ENCODE data around the gene MROH2A.

Gene MROH2A

DNA sequence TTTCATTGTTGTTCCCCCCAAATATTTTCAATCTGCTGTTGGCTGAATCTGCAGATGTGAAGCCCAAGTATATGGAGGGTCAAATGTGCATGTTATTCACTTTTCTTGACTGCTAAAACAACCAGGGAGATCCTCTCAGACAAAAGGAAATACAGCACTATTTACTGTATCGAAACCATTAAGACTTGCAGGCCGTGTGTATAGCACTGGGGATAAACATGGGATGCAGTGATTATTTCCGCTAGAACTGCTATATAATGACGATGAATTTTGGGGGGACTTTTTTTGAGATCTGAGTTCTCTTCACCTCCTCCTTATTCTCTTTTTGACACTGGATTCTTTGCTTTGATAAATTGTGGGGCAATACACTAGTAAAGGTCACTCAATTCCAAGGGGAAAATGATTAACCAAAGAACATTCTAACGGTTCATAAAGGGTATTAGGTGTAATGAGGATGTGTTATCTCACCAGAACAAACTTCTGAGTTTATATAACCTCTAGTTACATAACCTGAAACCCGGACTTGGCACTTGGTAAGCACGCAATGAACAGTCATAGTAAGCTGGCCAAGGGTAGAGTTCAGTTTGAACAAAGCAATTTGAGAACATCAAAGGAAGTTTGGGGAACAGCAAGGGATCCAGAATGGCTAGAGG, 21.6 kb upstream of the MROH2A start:
- Mint-ChIP-seq H3K27me3 (peaks cover 3% of the 10 kb centered on the region), H3K4me1 (no peaks in the 10 kb centered on the region), H3K36me3 (no peaks in the 10 kb centered on the region), H3K27ac (no peak overlapping the region), H3K9me3 (peaks cover 1% of the 10 kb centered on the region), H3K4me3 (no peak overlapping the region)
- CTCF ChIA-PET, result no interaction called here
- DNase-seq, result no peak

DNA sequence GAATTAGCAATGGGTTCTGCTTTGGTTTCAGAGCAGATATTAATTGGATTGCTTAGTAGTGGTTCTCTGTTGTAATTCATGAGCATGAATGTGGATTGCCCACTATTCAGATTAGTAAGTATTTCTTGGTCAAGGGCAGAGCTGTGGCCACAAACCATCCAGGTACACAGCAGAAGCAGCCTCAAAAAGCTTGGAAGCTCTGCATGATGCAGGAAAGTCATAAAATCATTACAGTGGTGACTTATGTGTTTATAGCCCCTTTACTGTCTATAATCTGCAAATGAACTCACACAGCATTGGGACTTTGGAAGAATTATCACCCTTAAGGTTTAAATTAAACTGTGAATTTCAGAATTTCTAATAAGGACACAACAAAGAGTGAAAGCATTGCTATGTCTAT, 20.0 kb upstream of the MROH2A start:
- Mint-ChIP-seq H3K4me1 (no peaks in the 10 kb centered on the region), H3K9me3 (no peaks in the 10 kb centered on the region), H3K36me3 (no peaks in the 10 kb centered on the region), H3K27ac (no peak overlapping the region), H3K27me3 (no peaks in the 10 kb centered on the region), H3K4me3 (no peak overlapping the region)
- CTCF ChIA-PET, result no interaction called here
- DNase-seq, result no peak

DNA sequence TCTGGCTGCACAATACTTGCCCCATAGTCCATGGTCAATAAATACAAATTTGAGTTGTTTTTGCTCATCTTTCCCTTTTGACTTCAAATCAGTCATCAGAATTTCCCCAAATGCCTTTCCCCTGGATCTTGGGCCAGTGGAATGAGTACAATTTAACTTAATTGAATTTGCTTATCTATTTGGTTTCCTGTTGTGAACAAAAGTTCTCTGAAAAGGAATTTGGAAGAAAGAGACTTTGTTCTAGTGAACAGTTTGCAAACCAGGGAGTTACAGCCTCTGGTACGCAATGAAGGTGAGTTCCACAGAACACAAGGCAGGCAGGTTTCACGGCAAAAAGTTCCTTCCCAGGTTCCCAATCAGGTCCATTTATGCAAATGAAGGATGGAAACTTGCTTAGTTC, 19.3 kb upstream of the MROH2A start:
- Mint-ChIP-seq H3K27ac (no peak overlapping the region), H3K27me3 (peaks cover 4% of the 10 kb centered on the region), H3K36me3 (no peaks in the 10 kb centered on the region), H3K4me3 (no peak overlapping the region), H3K4me1 (no peaks in the 10 kb centered on the region), H3K9me3 (no peaks in the 10 kb centered on the region)
- CTCF ChIA-PET, result no interaction called here
- no peak for DNase-seq

DNA sequence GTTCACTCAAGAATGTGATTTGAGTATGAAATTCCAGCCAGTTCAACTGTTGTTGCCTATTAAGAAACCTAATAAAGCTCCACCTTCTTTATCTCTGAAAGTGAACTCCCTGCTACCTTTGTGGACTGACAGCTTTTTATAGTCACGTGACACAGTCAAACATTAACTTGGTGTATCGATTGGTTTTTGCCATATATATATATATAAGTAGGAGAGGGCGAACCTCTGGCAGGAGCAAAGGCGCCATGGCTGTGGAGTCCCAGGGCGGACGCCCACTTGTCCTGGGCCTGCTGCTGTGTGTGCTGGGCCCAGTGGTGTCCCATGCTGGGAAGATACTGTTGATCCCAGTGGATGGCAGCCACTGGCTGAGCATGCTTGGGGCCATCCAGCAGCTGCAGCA, 18.1 kb upstream of the MROH2A start, which contains the start of gene UGT1A1:
Gene UGT1A1 (plus strand): TSS at position 228 of the 400 bp plus-strand sequence. CDS start 18 bp downstream, at position 246.
- H3K9me3 Mint-ChIP-seq, result no peaks in the 10 kb centered on the region
- no peaks in the 10 kb centered on the region for H3K4me1 Mint-ChIP-seq
- H3K27me3 Mint-ChIP-seq, result peaks cover 15% of the 10 kb centered on the region
- no peak within 1 kb of the TSS for H3K4me3 Mint-ChIP-seq
- CTCF ChIA-PET, result no interaction called here
- H3K36me3 Mint-ChIP-seq, result no peaks in the 10 kb centered on the region
- DNase-seq, result no peak
- H3K27ac Mint-ChIP-seq, result no peak within 1 kb of the TSS

DNA sequence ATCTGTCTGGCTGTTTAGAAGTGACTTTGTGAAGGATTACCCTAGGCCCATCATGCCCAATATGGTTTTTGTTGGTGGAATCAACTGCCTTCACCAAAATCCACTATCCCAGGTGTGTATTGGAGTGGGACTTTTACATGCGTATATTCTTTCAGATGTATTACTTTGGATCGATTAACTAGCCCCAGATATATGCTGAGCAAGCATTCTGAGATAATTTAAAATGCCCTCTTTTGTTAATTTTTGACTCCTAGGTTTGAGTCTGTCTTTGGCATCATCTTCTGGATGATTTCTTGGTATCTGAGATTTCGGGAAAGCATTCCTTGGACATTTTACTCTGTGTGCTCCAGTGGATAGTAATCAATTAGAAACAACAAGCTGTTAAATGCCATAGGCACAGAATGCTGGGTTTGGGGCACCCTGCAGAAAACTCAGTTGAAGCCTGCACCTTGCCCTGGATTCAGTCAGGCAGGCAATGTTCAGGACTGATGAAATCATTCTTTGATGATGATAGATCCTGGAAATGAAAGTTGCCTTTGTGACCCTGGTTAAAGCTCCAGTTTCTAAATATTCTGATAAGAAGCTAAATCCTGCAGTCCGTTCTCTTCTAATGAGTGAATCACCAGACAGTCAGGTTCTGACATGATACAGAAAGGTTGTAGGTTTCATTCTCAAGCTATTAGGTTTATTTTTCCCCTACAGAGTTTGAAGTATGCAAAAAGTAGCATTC, 16.9 kb upstream of the MROH2A start:
- H3K4me3 Mint-ChIP-seq, result no peak overlapping the region
- CTCF ChIA-PET, result no interaction called here
- no peaks in the 10 kb centered on the region for H3K4me1 Mint-ChIP-seq
- DNase-seq, result no peak
- peaks cover 15% of the 10 kb centered on the region for H3K27me3 Mint-ChIP-seq
- no peaks in the 10 kb centered on the region for H3K9me3 Mint-ChIP-seq
- H3K27ac Mint-ChIP-seq, result no peak overlapping the region
- no peaks in the 10 kb centered on the region for H3K36me3 Mint-ChIP-seq

DNA sequence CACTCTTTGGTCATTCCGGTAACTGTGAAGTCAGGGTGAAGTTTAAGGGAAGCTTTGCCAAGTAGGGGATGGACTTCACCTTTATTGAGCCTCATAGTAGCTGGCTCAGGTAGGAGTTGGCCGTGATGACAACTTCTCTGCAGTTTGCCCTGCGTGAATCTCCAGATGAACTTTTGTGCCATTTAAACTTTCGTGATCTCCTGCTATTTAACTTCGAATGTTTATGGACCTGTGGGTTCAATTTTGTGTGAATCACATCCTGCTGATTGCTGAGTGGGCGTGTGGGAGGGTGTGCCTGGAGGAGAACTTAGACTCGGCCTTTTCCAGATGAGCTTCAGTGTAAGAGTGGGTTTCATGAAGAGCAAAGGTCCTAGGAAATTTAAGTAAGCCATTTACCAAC, 13.9 kb upstream of the MROH2A start:
- Mint-ChIP-seq H3K27me3 (peaks cover 15% of the 10 kb centered on the region), H3K27ac (no peak overlapping the region), H3K4me3 (no peak overlapping the region), H3K36me3 (no peaks in the 10 kb centered on the region), H3K4me1 (no peaks in the 10 kb centered on the region), H3K9me3 (no peaks in the 10 kb centered on the region)
- DNase-seq, result no peak
- CTCF ChIA-PET, result no interaction called here

DNA sequence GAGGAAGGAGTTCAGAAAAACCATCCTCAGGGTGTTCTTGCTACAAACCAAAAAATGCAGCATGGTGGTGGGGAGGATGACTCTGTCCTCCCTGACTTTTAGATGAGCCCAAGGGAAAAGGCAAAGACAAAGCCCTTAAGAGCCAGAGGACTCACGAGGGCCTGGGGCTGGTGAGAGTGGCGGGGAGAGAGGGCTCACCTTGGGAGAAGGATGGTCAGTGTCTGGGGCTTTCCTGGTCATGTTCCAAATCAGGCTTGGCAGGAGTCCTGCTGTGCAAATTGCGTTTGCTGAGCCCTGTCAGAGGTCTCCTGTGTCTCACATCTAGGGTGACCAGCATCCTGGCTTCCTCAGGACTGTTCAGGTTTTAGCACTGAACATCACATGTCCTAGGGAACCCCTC, 13.4 kb upstream of the MROH2A start:
- CTCF ChIA-PET, result no interaction called here
- H3K36me3 Mint-ChIP-seq, result no peaks in the 10 kb centered on the region
- H3K27me3 Mint-ChIP-seq, result peaks cover 15% of the 10 kb centered on the region
- no peak overlapping the region for H3K27ac Mint-ChIP-seq
- H3K4me3 Mint-ChIP-seq, result no peak overlapping the region
- H3K9me3 Mint-ChIP-seq, result no peaks in the 10 kb centered on the region
- H3K4me1 Mint-ChIP-seq, result no peaks in the 10 kb centered on the region
- DNase-seq, result no peak

DNA sequence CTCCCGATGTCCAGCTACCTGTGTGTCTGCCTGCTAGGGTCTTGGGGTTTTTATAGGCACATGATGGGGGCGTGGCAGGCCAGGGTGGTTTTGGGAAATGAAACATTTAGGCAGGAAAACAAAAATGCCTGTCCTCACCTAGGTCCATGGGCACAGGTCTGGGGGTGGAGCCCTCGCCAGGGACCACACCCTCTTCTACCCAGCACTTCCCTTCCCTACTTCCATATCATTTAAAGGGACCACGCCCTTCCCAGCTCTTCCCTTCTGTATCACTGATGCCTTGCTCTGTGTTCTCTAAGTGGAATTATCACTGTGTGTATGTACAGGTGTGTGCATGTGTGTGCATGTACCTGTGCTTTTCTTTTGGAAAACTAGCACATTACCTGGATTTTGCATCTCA, 11.7 kb upstream of the MROH2A start:
- Mint-ChIP-seq H3K27ac (no peak overlapping the region), H3K36me3 (no peaks in the 10 kb centered on the region), H3K4me3 (no peak overlapping the region), H3K9me3 (no peaks in the 10 kb centered on the region), H3K4me1 (no peaks in the 10 kb centered on the region), H3K27me3 (peaks cover 20% of the 10 kb centered on the region)
- CTCF ChIA-PET, result no interaction called here
- no peak for DNase-seq

DNA sequence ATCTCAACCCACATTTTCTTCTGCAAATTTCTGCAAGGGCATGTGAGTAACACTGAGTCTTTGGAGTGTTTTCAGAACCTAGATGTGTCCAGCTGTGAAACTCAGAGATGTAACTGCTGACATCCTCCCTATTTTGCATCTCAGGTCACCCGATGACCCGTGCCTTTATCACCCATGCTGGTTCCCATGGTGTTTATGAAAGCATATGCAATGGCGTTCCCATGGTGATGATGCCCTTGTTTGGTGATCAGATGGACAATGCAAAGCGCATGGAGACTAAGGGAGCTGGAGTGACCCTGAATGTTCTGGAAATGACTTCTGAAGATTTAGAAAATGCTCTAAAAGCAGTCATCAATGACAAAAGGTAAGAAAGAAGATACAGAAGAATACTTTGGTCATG, 10.1 kb upstream of the MROH2A start:
- Mint-ChIP-seq H3K27ac (no peak overlapping the region), H3K27me3 (peaks cover 20% of the 10 kb centered on the region), H3K9me3 (no peaks in the 10 kb centered on the region), H3K4me3 (no peak overlapping the region), H3K36me3 (no peaks in the 10 kb centered on the region), H3K4me1 (no peaks in the 10 kb centered on the region)
- CTCF ChIA-PET, result no interaction called here
- DNase-seq, result no peak

DNA sequence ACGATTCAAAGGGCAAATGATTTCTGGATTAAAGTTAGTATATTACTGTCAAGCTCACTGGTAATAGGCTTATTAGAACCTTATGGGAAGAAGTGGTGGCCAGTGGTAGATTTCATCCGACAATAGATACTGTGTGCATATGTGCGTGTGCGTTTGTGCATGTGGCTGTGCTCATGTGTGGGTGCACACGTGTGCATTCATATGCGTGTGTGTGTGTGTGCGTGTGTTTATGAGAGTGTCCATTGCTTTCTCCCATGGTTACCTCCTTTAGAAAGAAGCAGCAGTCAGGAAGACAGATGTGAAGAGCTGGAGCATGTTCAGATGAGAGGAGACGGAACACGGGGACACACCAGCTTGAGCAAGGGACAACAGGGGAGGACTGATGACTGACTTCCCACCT, 8.9 kb upstream of the MROH2A start:
- peaks cover 13% of the 10 kb centered on the region for H3K27me3 Mint-ChIP-seq
- CTCF ChIA-PET, result no interaction called here

DNA sequence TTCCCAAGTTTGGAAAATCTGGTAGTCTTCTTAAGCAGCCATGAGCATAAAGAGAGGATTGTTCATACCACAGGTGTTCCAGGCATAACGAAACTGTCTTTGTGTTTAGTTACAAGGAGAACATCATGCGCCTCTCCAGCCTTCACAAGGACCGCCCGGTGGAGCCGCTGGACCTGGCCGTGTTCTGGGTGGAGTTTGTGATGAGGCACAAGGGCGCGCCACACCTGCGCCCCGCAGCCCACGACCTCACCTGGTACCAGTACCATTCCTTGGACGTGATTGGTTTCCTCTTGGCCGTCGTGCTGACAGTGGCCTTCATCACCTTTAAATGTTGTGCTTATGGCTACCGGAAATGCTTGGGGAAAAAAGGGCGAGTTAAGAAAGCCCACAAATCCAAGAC, 6.0 kb upstream of the MROH2A start:
- Mint-ChIP-seq H3K36me3 (no peaks in the 10 kb centered on the region), H3K27me3 (peaks cover 9% of the 10 kb centered on the region), H3K27ac (no peak overlapping the region), H3K4me1 (no peaks in the 10 kb centered on the region), H3K4me3 (no peak overlapping the region), H3K9me3 (peaks cover 4% of the 10 kb centered on the region)
- no peak for DNase-seq
- CTCF ChIA-PET, result no interaction called here

More for the DNA sequence above, 8.9 kb upstream of the MROH2A start:
- H3K9me3 Mint-ChIP-seq, result no peaks in the 10 kb centered on the region
- DNase-seq, result no peak
- H3K4me1 Mint-ChIP-seq, result no peaks in the 10 kb centered on the region
- H3K27ac Mint-ChIP-seq, result no peak overlapping the region
- no peaks in the 10 kb centered on the region for H3K36me3 Mint-ChIP-seq
- H3K4me3 Mint-ChIP-seq, result no peak overlapping the region

DNA sequence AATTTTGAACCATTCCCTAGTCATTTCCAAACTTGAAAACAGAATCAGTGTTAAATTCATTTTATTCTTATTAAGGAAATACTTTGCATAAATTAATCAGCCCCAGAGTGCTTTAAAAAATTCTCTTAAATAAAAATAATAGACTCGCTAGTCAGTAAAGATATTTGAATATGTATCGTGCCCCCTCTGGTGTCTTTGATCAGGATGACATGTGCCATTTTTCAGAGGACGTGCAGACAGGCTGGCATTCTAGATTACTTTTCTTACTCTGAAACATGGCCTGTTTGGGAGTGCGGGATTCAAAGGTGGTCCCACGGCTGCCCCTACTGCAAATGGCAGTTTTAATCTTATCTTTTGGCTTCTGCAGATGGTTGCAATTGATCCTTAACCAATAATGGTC, 5.5 kb upstream of the MROH2A start:
- H3K4me1 Mint-ChIP-seq, result no peaks in the 10 kb centered on the region
- peaks cover 9% of the 10 kb centered on the region for H3K27me3 Mint-ChIP-seq
- CTCF ChIA-PET, result no interaction called here
- H3K36me3 Mint-ChIP-seq, result no peaks in the 10 kb centered on the region
- DNase-seq, result no peak
- peaks cover 4% of the 10 kb centered on the region for H3K9me3 Mint-ChIP-seq
- no peak overlapping the region for H3K4me3 Mint-ChIP-seq
- H3K27ac Mint-ChIP-seq, result no peak overlapping the region

DNA sequence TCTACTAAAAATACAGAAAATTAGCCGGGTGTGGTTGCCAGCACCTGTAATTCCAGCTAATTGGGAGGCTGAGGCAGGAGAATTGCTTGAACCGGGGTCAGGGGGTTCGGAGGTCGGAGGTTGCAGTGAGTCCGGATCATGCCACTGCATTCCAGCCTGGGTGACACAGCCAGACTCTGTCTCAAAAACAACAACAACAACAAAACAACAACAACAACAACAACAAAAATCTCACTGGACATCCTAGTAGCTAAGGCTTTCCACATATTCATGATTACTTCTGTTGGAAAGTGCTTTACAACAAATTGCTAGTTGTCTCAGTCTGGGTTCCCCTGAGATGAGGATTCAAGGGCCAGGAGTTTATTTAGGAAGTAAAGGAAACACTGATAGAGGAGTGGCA, 4.3 kb upstream of the MROH2A start:
- H3K36me3 Mint-ChIP-seq, result no peaks in the 10 kb centered on the region
- no peak overlapping the region for H3K4me3 Mint-ChIP-seq
- peaks cover 9% of the 10 kb centered on the region for H3K27me3 Mint-ChIP-seq
- CTCF ChIA-PET, result no interaction called here
- H3K9me3 Mint-ChIP-seq, result peaks cover 4% of the 10 kb centered on the region
- H3K27ac Mint-ChIP-seq, result no peak overlapping the region
- no peaks in the 10 kb centered on the region for H3K4me1 Mint-ChIP-seq
- DNase-seq, result no peak

DNA sequence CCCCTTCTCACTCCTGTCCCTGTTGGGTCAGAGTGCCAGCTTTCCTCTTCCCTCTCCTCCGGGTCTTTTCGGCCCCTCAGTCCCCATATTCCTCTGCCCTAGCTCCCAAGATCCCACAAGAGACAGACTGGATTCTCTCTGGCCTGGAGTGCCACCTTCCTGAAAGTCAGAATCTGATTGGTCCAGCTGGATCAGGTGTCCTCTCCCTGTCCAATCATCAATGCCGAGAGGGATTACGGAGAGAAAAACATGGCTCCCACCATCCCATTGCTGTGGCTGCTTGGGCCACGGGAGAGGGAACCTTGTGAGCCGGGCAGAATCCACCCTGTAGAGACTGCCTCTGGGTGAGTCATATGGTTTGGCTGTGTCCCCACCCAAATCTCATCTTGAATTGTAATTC, 2.7 kb upstream of the MROH2A start:
- peaks cover 9% of the 10 kb centered on the region for H3K27me3 Mint-ChIP-seq
- no peak for DNase-seq
- CTCF ChIA-PET, result no interaction called here

DNA sequence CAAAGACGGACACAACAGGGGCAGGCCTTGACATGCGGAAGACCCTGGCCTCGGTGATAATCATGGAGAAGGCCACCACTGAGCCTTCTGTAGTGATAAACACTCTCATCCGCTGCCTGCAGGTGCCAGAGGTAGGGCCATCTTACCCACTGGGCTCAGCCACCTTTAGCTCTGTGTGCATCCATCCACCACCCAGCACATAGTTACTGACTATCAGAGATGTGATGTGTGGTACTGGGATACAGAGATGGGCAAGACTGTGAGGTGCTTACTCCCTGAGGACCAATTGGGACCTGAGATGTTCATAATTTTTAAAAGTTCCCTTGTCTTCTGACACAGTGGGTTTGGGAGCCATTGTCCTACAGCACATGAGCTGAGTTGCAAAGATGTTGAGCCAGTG, 1.6 kb downstream of the MROH2A start:
- peaks cover 4% of the 10 kb centered on the region for H3K27me3 Mint-ChIP-seq
- H3K36me3 Mint-ChIP-seq, result no peaks in the 10 kb centered on the region
- no peak overlapping the region for H3K4me3 Mint-ChIP-seq
- no peak overlapping the region for H3K27ac Mint-ChIP-seq
- peaks cover 4% of the 10 kb centered on the region for H3K9me3 Mint-ChIP-seq
- H3K4me1 Mint-ChIP-seq, result no peaks in the 10 kb centered on the region
- CTCF ChIA-PET, result no interaction called here
- no peak for DNase-seq

More for the DNA sequence above, 2.7 kb upstream of the MROH2A start:
- H3K9me3 Mint-ChIP-seq, result peaks cover 4% of the 10 kb centered on the region
- H3K4me3 Mint-ChIP-seq, result no peak overlapping the region
- no peaks in the 10 kb centered on the region for H3K4me1 Mint-ChIP-seq
- no peak overlapping the region for H3K27ac Mint-ChIP-seq
- no peaks in the 10 kb centered on the region for H3K36me3 Mint-ChIP-seq
